ENCODE measurements around the gene ZNF275.

Gene ZNF275

GRCh38 chrX:153310901-153311300, 23.1 kb upstream of the ZNF275 start:
- no peak for ATAC-seq

GRCh38 chrX:153312041-153312440, 21.9 kb upstream of the ZNF275 start:
- TF ChIP-seq PATZ1 (CRISPR knock-in tag; IDR thresholded peaks at IDR 0.05; ENCODE audit: borderline replicate concordance) (no peak), ZFP3 (CRISPR knock-in tag; IDR thresholded peaks at IDR 0.05) (no peak)
- no peak for ATAC-seq

More at GRCh38 chrX:153310901-153311300, 23.1 kb upstream of the ZNF275 start:
- no peak for TF ChIP-seq POU6F1 (CRISPR knock-in tag; IDR thresholded peaks at IDR 0.05; ENCODE audit: borderline replicate concordance, low read depth)
- no peak for TF ChIP-seq TCF4 (CRISPR knock-in tag; IDR thresholded peaks at IDR 0.05; ENCODE audit: borderline replicate concordance)
- TF ChIP-seq ZFP30 (CRISPR knock-in tag; IDR thresholded peaks at IDR 0.05): no peak
- TF ChIP-seq GLIS3 (CRISPR knock-in tag; IDR thresholded peaks at IDR 0.05): no peak
- TF ChIP-seq BACH2 (CRISPR knock-in tag; IDR thresholded peaks at IDR 0.05; ENCODE audit: borderline replicate concordance): no peak
- TF ChIP-seq PATZ1 (CRISPR knock-in tag; IDR thresholded peaks at IDR 0.05; ENCODE audit: borderline replicate concordance): no peak
- no peak for TF ChIP-seq OSR1 (CRISPR knock-in tag; IDR thresholded peaks at IDR 0.05)
- no peak for TF ChIP-seq CSRNP3 (CRISPR knock-in tag; IDR thresholded peaks at IDR 0.05)
- TF ChIP-seq ZNF70 (CRISPR knock-in tag; IDR thresholded peaks at IDR 0.05): no peak

GRCh38 chrX:153312842-153313241, 21.1 kb upstream of the ZNF275 start:
- no peak for TF ChIP-seq BACH2 (CRISPR knock-in tag; IDR thresholded peaks at IDR 0.05; ENCODE audit: borderline replicate concordance)
- no peak for TF ChIP-seq POU6F1 (CRISPR knock-in tag; IDR thresholded peaks at IDR 0.05; ENCODE audit: borderline replicate concordance, low read depth)
- TF ChIP-seq ZFP30 (CRISPR knock-in tag; IDR thresholded peaks at IDR 0.05): no peak
- no peak for TF ChIP-seq PPARA (CRISPR knock-in tag; IDR thresholded peaks at IDR 0.05; ENCODE audit: borderline replicate concordance)
- TF ChIP-seq CSRNP3 (CRISPR knock-in tag; IDR thresholded peaks at IDR 0.05): no peak
- TF ChIP-seq ZNF8 (CRISPR knock-in tag; IDR thresholded peaks at IDR 0.05): no peak
- no peak for TF ChIP-seq RARB (CRISPR knock-in tag; IDR thresholded peaks at IDR 0.05)
- TF ChIP-seq ARNTL (CRISPR knock-in tag; IDR thresholded peaks at IDR 0.05; ENCODE audit: borderline replicate concordance, low read depth): no peak
- ATAC-seq: no peak

GRCh38 chrX:153317306-153317705, 16.6 kb upstream of the ZNF275 start:
- ATAC-seq: no peak
- TF ChIP-seq PPARA (CRISPR knock-in tag; IDR thresholded peaks at IDR 0.05; ENCODE audit: borderline replicate concordance): no peak
- no peak for TF ChIP-seq ZFP3 (CRISPR knock-in tag; IDR thresholded peaks at IDR 0.05)
- TF ChIP-seq ISL1 (CRISPR knock-in tag; IDR thresholded peaks at IDR 0.05): no peak
- TF ChIP-seq ESRRG (CRISPR knock-in tag; IDR thresholded peaks at IDR 0.05): no peak
